IMR-90 (cell line): ENCODE data around the gene C7orf57. TPM values are rescaled to one million over a fixed set of nuclear protein-coding genes. Genes with fewer than 3 reads are reported as not detected.

Source experiments
- ATAC-seq: fragments of 200-7000 bp; cut with Tn5 transposase; 2 replicates; pipeline ENCODE4 v1.9.1; 2020; ENCODE audit warnings: low read depth, mild to moderate bottlenecking, moderate library complexity
- BruUV-seq: library from RNA; stranded (reverse); fragments of 400-500 nt; replicated peaks from 2 replicates; lab custom pipeline; 2021; lab: Mats Ljungman, UMichigan
- CTCF ChIA-PET: fragments of 300-600 bp; formaldehyde crosslinking; extraction: SDS; loops from one replicate; lab custom pipeline; 2021; ENCODE audit warnings: antibody characterized with exemption; lab: Yijun Ruan, JAX
- POLR2A ChIA-PET: fragments of 300-600 bp; sonication (Branson Sonifier 250); formaldehyde crosslinking; loops from one replicate; lab custom pipeline; 2022; ENCODE audit warnings: antibody characterized with exemption; ENCODE audit not compliant: unreplicated experiment; lab: Charles Lee
- DNase-seq: peaks from one replicate; pipeline ENCODE4 v3.0.0; 2013
- H2AFZ ChIP-seq: replicated peaks from 2 replicates; pipeline ENCODE3; 2013; ENCODE audit warnings: low read length, mild to moderate bottlenecking; ENCODE audit not compliant: poor library complexity
- H2AK5ac ChIP-seq: 2 replicates; pipeline ENCODE4 v1.6.1; 2013; ENCODE audit warnings: low read depth, low read length, inconsistent platforms
- H2AK9ac ChIP-seq: replicated peaks from 2 replicates; pipeline ENCODE3; 2013; ENCODE audit warnings: mild to moderate bottlenecking, low read depth, low read length, moderate library complexity; ENCODE audit not compliant: poor library complexity
- H2BK120ac ChIP-seq: 2 replicates; pipeline ENCODE4 v1.6.1; 2013; ENCODE audit warnings: low read depth, low read length, inconsistent platforms
- H2BK15ac ChIP-seq: 3 replicates; pipeline ENCODE4 v1.6.1; 2013; ENCODE audit warnings: low read depth, low read length, inconsistent platforms
- H2BK20ac ChIP-seq: 2 replicates; pipeline ENCODE4 v1.6.1; 2013; ENCODE audit warnings: low read depth, mild to moderate bottlenecking, inconsistent platforms, low read length, moderate library complexity
- H2BK5ac ChIP-seq: 2 replicates; pipeline ENCODE4 v1.6.1; 2013; ENCODE audit warnings: mild to moderate bottlenecking, low read depth, low read length, inconsistent platforms; ENCODE audit not compliant: poor library complexity, severe bottlenecking
- H3K14ac ChIP-seq: replicated peaks from 2 replicates; pipeline ENCODE4 v1.6.1; 2013; ENCODE audit warnings: low read depth, low read length, inconsistent platforms
- H3K18ac ChIP-seq: 2 replicates; pipeline ENCODE4 v1.6.1; 2013; ENCODE audit warnings: low read depth, low read length, control low read depth
- H3K23ac ChIP-seq: 2 replicates; pipeline ENCODE4 v1.6.1; 2013; ENCODE audit warnings: low read depth, low read length, inconsistent platforms
- H3K27ac ChIP-seq: 2 replicates; pipeline ENCODE4 v1.5.1; 2013; ENCODE audit warnings: mild to moderate bottlenecking, control low read depth, low read length; ENCODE audit not compliant: insufficient read depth
- H3K27me3 ChIP-seq: 2 replicates; pipeline ENCODE4 v1.6.1; 2013; ENCODE audit warnings: low read length; ENCODE audit not compliant: control insufficient read depth, insufficient read depth
- H3K36me3 ChIP-seq: 2 replicates; pipeline ENCODE4 v1.6.1; 2013; ENCODE audit warnings: low read length, mixed read lengths; ENCODE audit not compliant: control insufficient read depth, insufficient read depth
- H3K4ac ChIP-seq: 2 replicates; pipeline ENCODE4 v1.6.1; 2013; ENCODE audit warnings: low read depth, low read length, inconsistent platforms
- H3K4me1 ChIP-seq: 2 replicates; pipeline ENCODE4 v1.6.1; 2013; ENCODE audit warnings: low read length, mixed read lengths; ENCODE audit not compliant: control insufficient read depth, insufficient read depth
- H3K4me2 ChIP-seq: 2 replicates; pipeline ENCODE4 v1.6.1; 2013; ENCODE audit warnings: low read depth, mild to moderate bottlenecking, control low read depth, low read length, moderate library complexity
- H3K4me3 ChIP-seq: 2 replicates; pipeline ENCODE4 v1.5.1; 2013; ENCODE audit warnings: low read depth, mild to moderate bottlenecking, control low read depth, low read length, moderate library complexity; ENCODE audit not compliant: insufficient read depth
- H3K56ac ChIP-seq: 2 replicates; pipeline ENCODE4 v1.6.1; 2013; ENCODE audit warnings: low read length, inconsistent platforms; ENCODE audit not compliant: insufficient read depth; ENCODE audit errors: extremely low read depth
- H3K79me1 ChIP-seq, 2 experiments: 2 replicates each; pipeline ENCODE4 v1.6.1; 2013; ENCODE audit warnings: low read length in 2 of 2, inconsistent platforms in 1 of 2, low read depth in 1 of 2
- H3K9ac ChIP-seq: 2 replicates; pipeline ENCODE4 v1.6.1; 2013; ENCODE audit warnings: low read depth, low read length, control low read depth
- H3K9me1 ChIP-seq: 2 replicates; pipeline ENCODE4 v1.6.1; 2013; ENCODE audit warnings: low read length, inconsistent platforms; ENCODE audit not compliant: insufficient read depth
- H3K9me3 ChIP-seq: 2 replicates; pipeline ENCODE4 v1.6.1; 2013; ENCODE audit warnings: low read length; ENCODE audit not compliant: control insufficient read depth, insufficient read depth
- H4K20me1 ChIP-seq: 2 replicates; pipeline ENCODE4 v1.6.1; 2013; ENCODE audit warnings: low read length, inconsistent platforms; ENCODE audit not compliant: insufficient read depth
- H4K5ac ChIP-seq: 2 replicates; pipeline ENCODE4 v1.6.1; 2013; ENCODE audit warnings: mild to moderate bottlenecking, low read depth, low read length, control low read depth
- H4K8ac ChIP-seq, 2 experiments: 2 replicates each; pipeline ENCODE4 v1.6.1; 2013; ENCODE audit warnings: low read depth in 2 of 2, low read length in 2 of 2, control low read depth in 1 of 2, inconsistent platforms in 1 of 2
- H4K91ac ChIP-seq: 2 replicates; pipeline ENCODE4 v1.6.1; 2013; ENCODE audit warnings: low read depth, low read length, inconsistent platforms; ENCODE audit not compliant: insufficient read depth
- BHLHE40 ChIP-seq: fragments of 150-350 bp; IDR thresholded peaks from 2 replicates; pipeline ENCODE4 v1.6.1; 2016; ENCODE audit warnings: mild to moderate bottlenecking, low read depth, low read length
- CEBPB ChIP-seq: IDR thresholded peaks from 2 replicates; pipeline ENCODE4 v1.6.1; 2012; ENCODE audit warnings: low read depth, low read length, improper control_type of control experiment
- MXI1 ChIP-seq: IDR thresholded peaks from 2 replicates; pipeline ENCODE4 v1.6.1; 2012; ENCODE audit warnings: low read depth, mild to moderate bottlenecking, low read length, moderate library complexity, borderline replicate concordance
- POLR2A ChIP-seq: IDR thresholded peaks from 2 replicates; pipeline ENCODE4 v1.6.1; 2012; ENCODE audit warnings: mild to moderate bottlenecking, low read depth, low read length
- USF2 ChIP-seq: fragments of 150-350 bp; IDR thresholded peaks from 2 replicates; pipeline ENCODE4 v1.6.1; 2017; ENCODE audit warnings: mild to moderate bottlenecking, antibody characterized with exemption, low read length, low read depth
- WGBS, 2 experiments: methylation state at CpG; one replicate each; pipeline versions ENCODE4 v1.1.5 to v1.1.7; 2013; ENCODE audit warnings: missing lambda C conversion rate in 2 of 2; ENCODE audit not compliant: insufficient read length in 1 of 2; ENCODE audit errors: extremely low coverage in 2 of 2; 5-methylcytosine and 5-hydroxymethylcytosine counted together
- dilution Hi-C: fragments of 300-500 bp; cut with HindIII; formaldehyde crosslinking; loops from one replicate; pipeline ENCODE4 v1.14.3; 2018; ENCODE audit warnings: low sequenced_read_pairs; ENCODE audit not compliant: unreplicated experiment
- in situ Hi-C: fragments of 300-500 bp; cut with MboI; formaldehyde crosslinking; loops from 3 replicates; pipeline ENCODE4 v1.14.3; 2019; ENCODE audit warnings: low sequenced_read_pairs, inconsistent platforms, mixed read lengths
- intact Hi-C: fragments of 100-400 bp; cut with micrococcal nuclease; formaldehyde crosslinking; loops from 2 replicates; pipeline ENCODE4 v1.10.0; 2022
- polyA plus RNA-seq, 3 experiments: library from polyadenylated mRNA; depleted of rRNA; stranded (reverse); fragments of >200 nt; gene quantifications; 2 replicates each; pipeline ENCODE4 v1.2.3, GENCODE V29; 2012; ENCODE audit warnings: low replicate concordance in 1 of 3
- total RNA-seq: library from RNA; depleted of rRNA; stranded (reverse); fragments of >200 nt; gene quantifications from 2 replicates; pipeline ENCODE4 v1.2.3, GENCODE V29; 2012

The C7orf57 gene
- total and polyA plus RNA-seq, 2 of the 4 experiments (the other 2 are of a cell fraction), result not detected

DNA sequence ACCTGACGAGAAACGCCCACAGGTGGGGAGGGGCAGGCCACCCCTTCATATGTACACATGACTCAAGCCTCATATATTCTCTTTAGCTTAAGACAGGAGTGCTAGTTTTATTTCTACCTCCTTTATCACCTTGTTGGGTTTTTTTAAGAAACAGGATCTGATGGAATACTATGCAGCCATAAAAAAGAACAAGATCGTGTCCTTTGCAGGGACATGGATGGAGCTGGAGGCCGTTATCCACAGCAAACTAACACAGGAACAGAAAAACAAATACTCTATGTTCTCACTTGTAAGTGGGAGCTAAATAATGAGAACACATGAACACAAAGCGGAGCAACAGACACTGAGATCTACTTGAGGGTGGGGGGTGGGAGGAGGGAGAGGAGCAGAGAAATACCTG lies 44.8 kb upstream of the C7orf57 start:
- H3K9me1 ChIP-seq, result no peaks in the 10 kb centered on the region
- dilution Hi-C loops, result loop anchor here (25.0 kb wide), 1 partner anchor 122 kb away; no protein-coding TSS in a partner anchor
- no peak overlapping the region for H3K4ac ChIP-seq
- no peak overlapping the region for H3K4me3 ChIP-seq
- H3K56ac ChIP-seq, result no peak overlapping the region
- H3K23ac ChIP-seq, result no peak overlapping the region
- DNase-seq, result no peak
- no peak overlapping the region for H3K18ac ChIP-seq
- H3K14ac ChIP-seq, result no peak overlapping the region
- H4K8ac ChIP-seq, result no peak overlapping the region
- H3K4me1 ChIP-seq, result no peaks in the 10 kb centered on the region; the same call in 1 of the 2 replicates
- no peak overlapping the region for H2BK20ac ChIP-seq
- no peaks in the 10 kb centered on the region; the same call in 1 of the 2 replicates for H3K27me3 ChIP-seq
- H3K27ac ChIP-seq, result no peak overlapping the region
- H3K36me3 ChIP-seq, result no peaks in the 10 kb centered on the region
- no peak overlapping the region for H4K5ac ChIP-seq
- no peak overlapping the region for H2BK5ac ChIP-seq
- intact Hi-C loops, result loop anchor here (5.0 kb wide), 1 partner anchor 97 kb away; the partner anchor contains the start of gene UPP1
- no peaks in the 10 kb centered on the region for H3K9me3 ChIP-seq
- no peak for ATAC-seq
- CTCF ChIA-PET, result interaction anchor here (1.1 to 2.0 kb wide), 3 partner anchors 8 to 104 kb away, joined by 4 to 8 read pairs (median 5); partner anchors contain the start of gene UPP1
- H2AK5ac ChIP-seq, result no peak overlapping the region
- WGBS, 2 experiments, result no CpG with 5 or more reads among the region's 5 CpGs
- in situ Hi-C loops, result no loop called here
- no peak overlapping the region for H2BK15ac ChIP-seq
- H3K9ac ChIP-seq, result no peak overlapping the region
- no peak overlapping the region for H2BK120ac ChIP-seq
- H2AFZ ChIP-seq, result no peak overlapping the region
- H2AK9ac ChIP-seq, result no peak overlapping the region
- no peak overlapping the region for H4K91ac ChIP-seq
- H3K79me1 ChIP-seq, result no peaks in the 10 kb centered on the region
- H3K4me2 ChIP-seq, result no peak overlapping the region
- H4K20me1 ChIP-seq, result no peaks in the 10 kb centered on the region
- TF ChIP-seq MXI1 (no peak), CEBPB (no peak), POLR2A (no peak), USF2 (no peak), BHLHE40 (no peak)
- POLR2A ChIA-PET, result no interaction called here
- BruUV-seq, result no TSS peak
